Measurements from ENCODE around the gene RALGAPB.

RALGAPB gene

GRCh38 chr20:38604873-38605303, 132.2 kb downstream of the RALGAPB start:
- Histone ChIP-seq H3K27me3 (peaks cover 86% of the 10 kb centered on the region), H3K4me1 (ENCODE audit: control insufficient read depth in 1 of 2, insufficient read depth in 1 of 2, low read depth in 1 of 2, low read length in 1 of 2) (no peaks in the 10 kb centered on the region), H3K36me3 (no peaks in the 10 kb centered on the region), H3K9me3 (no peaks in the 10 kb centered on the region), H3K4me3 (ENCODE audit: low read depth in 1 of 2, low read length in 1 of 2) (no peak overlapping the region), H3K27ac (no peak overlapping the region)
- no peak for TF ChIP-seq CTCF (IDR thresholded peaks at IDR 0.05)

GRCh38 chr20:38607351-38607750, 134.7 kb downstream of the RALGAPB start:
- Histone ChIP-seq H3K27me3 (peaks cover 68% of the 10 kb centered on the region), H3K4me1 (ENCODE audit: control insufficient read depth in 1 of 2, insufficient read depth in 1 of 2, low read depth in 1 of 2, low read length in 1 of 2) (no peaks in the 10 kb centered on the region), H3K4me3 (ENCODE audit: low read depth in 1 of 2, low read length in 1 of 2) (no peak overlapping the region), H3K27ac (no peak overlapping the region), H3K9me3 (no peaks in the 10 kb centered on the region), H3K36me3 (no peaks in the 10 kb centered on the region)
- no peak for TF ChIP-seq CTCF (IDR thresholded peaks at IDR 0.05)

GRCh38 chr20:38608188-38608587, 135.5 kb downstream of the RALGAPB start:
- H3K4me3 ChIP-seq (ENCODE audit: low read depth in 1 of 2, low read length in 1 of 2) = no peak overlapping the region

GRCh38 chr20:38609815-38610214, 137.2 kb downstream of the RALGAPB start:
- no peak overlapping the region for H3K27ac ChIP-seq
- H3K4me1 ChIP-seq (ENCODE audit: control insufficient read depth in 1 of 2, insufficient read depth in 1 of 2, low read depth in 1 of 2, low read length in 1 of 2) = no peaks in the 10 kb centered on the region
- TF ChIP-seq CTCF (IDR thresholded peaks at IDR 0.05) = no peak
- no peak overlapping the region for H3K4me3 ChIP-seq (ENCODE audit: low read depth in 1 of 2, low read length in 1 of 2)
- H3K36me3 ChIP-seq = no peaks in the 10 kb centered on the region
- H3K27me3 ChIP-seq = peaks cover 43% of the 10 kb centered on the region
- H3K9me3 ChIP-seq = no peaks in the 10 kb centered on the region

More at GRCh38 chr20:38608188-38608587, 135.5 kb downstream of the RALGAPB start:
- TF ChIP-seq CTCF (IDR thresholded peaks at IDR 0.05) = no peak
- no peak overlapping the region for H3K27ac ChIP-seq
- no peaks in the 10 kb centered on the region for H3K4me1 ChIP-seq (ENCODE audit: control insufficient read depth in 1 of 2, insufficient read depth in 1 of 2, low read depth in 1 of 2, low read length in 1 of 2)
- no peaks in the 10 kb centered on the region for H3K9me3 ChIP-seq
- peaks cover 59% of the 10 kb centered on the region for H3K27me3 ChIP-seq
- H3K36me3 ChIP-seq = no peaks in the 10 kb centered on the region

- Histone ChIP-seq H3K36me3 (no peaks in the 10 kb centered on the region), H3K9me3 (no peaks in the 10 kb centered on the region), H3K27ac (no peak overlapping the region), H3K4me3 (ENCODE audit: low read depth in 1 of 2, low read length in 1 of 2) (no peak overlapping the region), H3K4me1 (ENCODE audit: control insufficient read depth in 1 of 2, insufficient read depth in 1 of 2, low read depth in 1 of 2, low read length in 1 of 2) (no peaks in the 10 kb centered on the region), H3K27me3 (peaks cover 36% of the 10 kb centered on the region)
- no peak for TF ChIP-seq CTCF (IDR thresholded peaks at IDR 0.05)
Measured at GRCh38 chr20:38610521-38610920, 137.9 kb downstream of the RALGAPB start.

Measured in neutrophil (primary cell).